HG03520 (cell line): Measurements from ENCODE around the gene SHFL.

Experiments used
- ATAC-seq: cut with Tn5 transposase; IDR thresholded peaks from one replicate; pipeline ENCODE4 v1.9.1; 2021; ENCODE audit warnings: mild to moderate bottlenecking, moderate library complexity; ENCODE audit not compliant: unreplicated experiment

SHFL gene

GRCh38 chr19:10087296-10088061, 1.4 kb downstream of the SHFL start:
- no peak for ATAC-seq

GRCh38 chr19:10088949-10089554, 2.9 kb downstream of the SHFL start:
- ATAC-seq: no peak

- ATAC-seq: no peak
Observed at GRCh38 chr19:10089801-10090375, 3.8 kb downstream of the SHFL start.

- no peak for ATAC-seq
Observed at GRCh38 chr19:10091370-10091687, 5.2 kb downstream of the SHFL start.

GRCh38 chr19:10091895-10092641, 6.0 kb downstream of the SHFL start:
- no peak for ATAC-seq

- ATAC-seq: no peak
Observed at GRCh38 chr19:10092648-10093294, 6.7 kb downstream of the SHFL start.

GRCh38 chr19:10093295-10094186, 7.4 kb downstream of the SHFL start:
- no peak for ATAC-seq

- ATAC-seq: no peak
Observed at GRCh38 chr19:10095622-10095947, 9.5 kb downstream of the SHFL start.

GRCh38 chr19:10095948-10096614, 10.0 kb downstream of the SHFL start:
- peak; percentile 79 for ATAC-seq

GRCh38 chr19:10096615-10096963, 10.5 kb downstream of the SHFL start:
- ATAC-seq: no peak

- no peak for ATAC-seq
Observed at GRCh38 chr19:10100163-10100785, 14.2 kb downstream of the SHFL start.

- ATAC-seq: no peak
Observed at GRCh38 chr19:10102787-10103236, 16.7 kb downstream of the SHFL start.

- ATAC-seq: no peak
Observed at GRCh38 chr19:10104130-10104513, 18.0 kb downstream of the SHFL start.

GRCh38 chr19:10104665-10105508, 18.8 kb downstream of the SHFL start:
- ATAC-seq: peak; percentile 32

- peak; percentile 27 for ATAC-seq
Observed at GRCh38 chr19:10105509-10106099, 19.5 kb downstream of the SHFL start.

GRCh38 chr19:10106100-10106936, 20.2 kb downstream of the SHFL start, which contains the start of gene PPAN:
Gene PPAN (plus strand): TSS chr19:10106362. CDS start chr19:10106395, 33 bp downstream.
- peak; percentile 44 for ATAC-seq

GRCh38 chr19:10107254-10107653, 21.1 kb downstream of the SHFL start:
- ATAC-seq: no peak
